ENCODE results near the gene ADGRG1.

Gene ADGRG1

GRCh38 chr16:57604177-57604576 lies 24.3 kb upstream of the ADGRG1 start:
- no peak for DNase-seq (ENCODE audit: low read depth in 1 of 2, low spot score in 1 of 2)

GRCh38 chr16:57606147-57606846 lies 22.1 kb upstream of the ADGRG1 start:
- DNase-seq (ENCODE audit: low read depth in 1 of 2, low spot score in 1 of 2): no peak

DNA sequence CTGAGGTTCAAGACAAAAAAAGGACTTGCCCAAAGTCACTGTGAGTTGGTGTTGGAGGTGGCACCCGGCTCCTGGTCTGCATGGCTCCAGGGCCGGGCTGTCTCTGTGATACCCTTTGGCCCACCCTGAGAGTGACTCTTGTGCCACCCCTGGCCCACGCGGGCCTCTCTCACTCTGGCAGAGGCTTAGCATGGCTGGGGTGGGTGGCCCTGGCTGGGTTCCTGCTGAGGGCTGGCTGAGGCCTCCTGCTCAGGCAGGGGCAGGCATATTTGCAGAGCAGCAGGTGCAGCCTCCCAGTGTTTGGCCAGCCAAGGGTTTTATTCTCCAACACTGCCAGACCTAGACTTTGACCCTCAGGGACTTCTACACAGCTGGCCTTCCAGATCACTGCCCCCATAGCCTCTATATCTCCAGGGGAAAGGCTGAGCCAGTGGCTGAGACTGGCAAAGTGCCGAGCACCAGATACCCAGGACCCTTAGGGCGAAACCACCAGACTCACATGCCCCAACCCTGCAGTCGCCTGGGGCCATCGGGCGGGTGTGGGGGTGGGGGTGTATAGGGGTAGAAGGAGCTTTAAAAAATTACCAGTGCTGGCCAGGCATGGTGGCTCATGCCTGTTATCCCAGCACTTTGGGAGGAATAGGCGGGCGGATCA lies 21.5 kb upstream of the ADGRG1 start:
- no peak for DNase-seq (ENCODE audit: low read depth in 1 of 2, low spot score in 1 of 2)

- no peak for DNase-seq (ENCODE audit: low read depth in 1 of 2, low spot score in 1 of 2)
These were observed 20.6 kb upstream of the ADGRG1 start for GRCh38 chr16:57607676-57608461.

DNA sequence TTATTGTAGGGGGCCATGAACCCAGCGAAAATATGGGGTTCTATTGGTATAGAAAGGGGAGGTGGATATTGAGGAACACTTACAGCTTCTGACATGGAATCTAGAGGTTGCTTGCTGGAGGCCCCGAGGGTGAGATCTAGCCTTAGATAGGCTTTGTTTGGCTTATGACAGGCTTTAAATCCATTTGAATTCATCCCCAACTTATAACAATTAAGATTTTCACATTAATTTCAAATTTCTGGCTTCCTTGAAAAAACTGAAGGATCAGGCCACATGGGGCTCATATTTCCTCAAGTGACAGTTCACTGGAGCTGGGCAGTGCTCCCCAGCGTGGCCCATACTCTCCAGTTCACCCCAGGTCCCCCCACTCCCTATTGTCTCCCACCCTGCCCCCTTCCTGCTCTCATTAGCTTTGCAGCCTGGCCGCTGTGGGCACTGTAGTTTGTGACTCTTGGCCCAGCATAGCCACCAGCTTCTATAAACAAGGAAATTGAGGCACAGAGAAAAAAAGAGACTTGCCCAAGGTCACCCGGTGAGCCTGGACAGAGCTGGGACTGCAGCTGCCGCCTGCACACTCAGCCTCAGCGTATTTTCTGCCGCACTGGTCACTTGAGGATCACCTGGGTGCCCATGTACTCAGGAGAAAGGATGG lies 19.8 kb upstream of the ADGRG1 start:
- DNase-seq (ENCODE audit: low read depth in 1 of 2, low spot score in 1 of 2): no peak

- peak in 1 of 2 donors; percentile 66 for DNase-seq (ENCODE audit: low read depth in 1 of 2, low spot score in 1 of 2)
These were observed 18.7 kb upstream of the ADGRG1 start for GRCh38 chr16:57609541-57610401.

DNA sequence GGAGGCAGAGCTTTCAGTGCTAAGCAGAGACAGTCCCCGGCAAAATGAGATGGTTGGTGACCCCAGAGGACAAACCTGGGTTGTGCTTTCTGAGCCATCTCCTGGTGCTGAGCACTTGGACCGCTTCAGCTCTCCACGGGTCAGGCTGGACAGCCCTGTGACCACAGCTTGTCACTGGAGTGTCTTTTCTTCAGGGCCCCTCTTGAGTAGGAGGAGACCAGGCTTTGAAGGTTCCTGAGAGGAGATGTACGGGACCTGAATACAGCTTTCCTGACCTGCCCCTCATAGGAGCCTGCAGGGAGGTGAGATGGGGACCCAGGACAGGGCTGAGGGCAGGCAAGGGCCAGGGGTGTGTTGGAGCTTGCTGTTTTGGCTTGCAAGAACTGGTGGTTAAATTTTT lies 17.8 kb upstream of the ADGRG1 start:
- DNase-seq (ENCODE audit: low read depth in 1 of 2, low spot score in 1 of 2): no peak

DNA sequence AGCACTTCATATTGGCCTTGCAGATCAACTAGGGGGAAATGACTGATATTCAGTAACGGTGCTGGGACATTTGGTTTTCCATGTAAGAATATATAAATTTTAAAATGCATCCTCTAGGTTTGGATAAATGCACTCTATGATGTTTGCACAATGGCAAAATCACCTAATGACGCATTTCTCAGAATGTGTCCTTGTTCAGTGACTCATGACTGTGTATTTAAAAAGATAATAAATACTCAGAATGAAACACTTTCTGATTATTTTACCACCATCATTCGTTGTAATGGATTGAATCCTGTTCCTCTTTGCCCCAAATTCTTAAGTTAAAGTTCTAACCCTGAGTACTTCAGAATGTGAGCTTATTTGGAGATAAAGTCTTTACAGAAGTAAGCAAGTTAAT lies 17.2 kb upstream of the ADGRG1 start:
- DNase-seq (ENCODE audit: low read depth in 1 of 2, low spot score in 1 of 2): no peak

DNA sequence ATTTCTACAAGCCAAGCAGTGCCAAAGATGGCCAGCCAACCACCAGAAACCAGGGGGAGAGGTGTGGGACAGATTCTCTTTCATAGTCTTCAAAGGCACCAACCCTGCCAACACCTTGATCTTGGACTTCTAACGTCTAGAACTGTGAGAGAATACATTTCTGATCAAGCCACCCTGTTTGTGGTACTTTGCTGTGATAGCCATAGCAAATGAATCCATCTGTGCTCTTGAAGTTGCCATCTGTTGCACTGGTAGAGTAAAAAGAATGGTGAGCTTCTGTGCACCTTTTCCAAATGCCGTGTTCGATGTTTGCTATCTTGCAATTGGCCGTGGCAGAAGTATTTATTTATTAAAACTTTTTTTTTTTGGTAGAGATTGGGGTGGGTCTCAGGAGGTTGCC lies 16.7 kb upstream of the ADGRG1 start:
- DNase-seq (ENCODE audit: low read depth in 1 of 2, low spot score in 1 of 2): no peak

- DNase-seq (ENCODE audit: low read depth in 1 of 2, low spot score in 1 of 2): no peak
These were observed 15.9 kb upstream of the ADGRG1 start for GRCh38 chr16:57612494-57612893.

DNA sequence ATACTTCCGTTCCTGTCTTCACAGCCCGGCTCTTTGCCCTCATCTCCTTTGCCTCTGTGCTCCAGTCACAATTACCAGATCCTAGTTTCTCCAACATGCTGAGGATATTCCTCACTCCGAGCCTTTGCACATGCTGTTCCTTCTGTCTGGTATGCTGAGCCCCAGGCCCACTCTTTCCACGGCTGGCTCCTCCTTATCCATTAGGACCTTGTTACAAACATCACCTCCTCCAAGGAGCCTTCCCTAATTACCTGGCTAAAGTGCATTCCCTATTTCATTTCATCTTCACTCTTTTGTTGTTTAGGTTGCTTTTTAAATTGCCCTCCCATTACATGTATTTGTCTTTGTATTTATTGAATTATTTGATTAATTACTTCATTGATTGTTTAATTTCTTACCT lies 14.9 kb upstream of the ADGRG1 start:
- DNase-seq (ENCODE audit: low read depth in 1 of 2, low spot score in 1 of 2): no peak

- DNase-seq (ENCODE audit: low read depth in 1 of 2, low spot score in 1 of 2): no peak
These were observed 13.9 kb upstream of the ADGRG1 start for GRCh38 chr16:57614536-57614935.

- no peak for DNase-seq (ENCODE audit: low read depth in 1 of 2, low spot score in 1 of 2)
These were observed 13.5 kb upstream of the ADGRG1 start for GRCh38 chr16:57614944-57615343.

GRCh38 chr16:57615813-57616212 lies 12.6 kb upstream of the ADGRG1 start:
- DNase-seq (ENCODE audit: low read depth in 1 of 2, low spot score in 1 of 2): no peak

- DNase-seq (ENCODE audit: low read depth in 1 of 2, low spot score in 1 of 2): no peak
These were observed 12.2 kb upstream of the ADGRG1 start for GRCh38 chr16:57616241-57616640.

- no peak for DNase-seq (ENCODE audit: low read depth in 1 of 2, low spot score in 1 of 2)
These were observed 11.6 kb upstream of the ADGRG1 start for GRCh38 chr16:57616876-57617275.

DNA sequence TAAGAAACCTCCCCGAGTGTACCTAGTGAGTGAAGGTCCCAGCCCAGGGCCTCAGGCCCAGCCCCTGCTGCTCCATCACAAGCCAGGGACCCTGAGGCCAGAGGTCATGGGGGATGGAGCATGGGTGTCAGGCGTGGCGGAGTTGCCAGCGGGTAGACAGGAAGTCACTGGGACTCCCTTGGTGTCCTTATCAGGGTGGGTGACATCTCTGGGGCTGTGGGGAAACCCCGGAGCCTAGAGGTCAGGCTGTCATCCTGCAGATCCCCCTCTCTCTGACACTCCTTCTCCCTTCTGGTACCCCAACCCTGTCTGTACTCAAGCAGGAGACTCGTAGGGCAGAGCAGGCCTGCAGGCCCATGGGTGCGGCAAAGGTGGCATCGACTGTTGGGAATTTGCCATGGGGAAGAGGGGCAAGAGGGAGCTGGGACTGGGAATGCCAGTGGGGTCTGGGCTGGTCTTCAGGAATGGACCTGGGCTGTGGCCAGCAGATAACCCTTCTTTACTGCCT lies 10.8 kb upstream of the ADGRG1 start:
- DNase-seq (ENCODE audit: low read depth in 1 of 2, low spot score in 1 of 2): no peak

GRCh38 chr16:57618296-57619132 lies 9.9 kb upstream of the ADGRG1 start:
- no peak for DNase-seq (ENCODE audit: low read depth in 1 of 2, low spot score in 1 of 2)

GRCh38 chr16:57619133-57619605 lies 9.3 kb upstream of the ADGRG1 start:
- DNase-seq (ENCODE audit: low read depth in 1 of 2, low spot score in 1 of 2): no peak
